ENCODE data around the gene SPSB4. TPM values are rescaled to one million over a fixed set of nuclear protein-coding genes. Genes with fewer than 3 reads are reported as not detected.
A peak's percentile ranks its signal among the peaks of the same experiment; 100 is the strongest.

The SPSB4 gene
- total RNA-seq, 2 donors from 2014 or later, result 0.76 to 3.1 TPM

DNA sequence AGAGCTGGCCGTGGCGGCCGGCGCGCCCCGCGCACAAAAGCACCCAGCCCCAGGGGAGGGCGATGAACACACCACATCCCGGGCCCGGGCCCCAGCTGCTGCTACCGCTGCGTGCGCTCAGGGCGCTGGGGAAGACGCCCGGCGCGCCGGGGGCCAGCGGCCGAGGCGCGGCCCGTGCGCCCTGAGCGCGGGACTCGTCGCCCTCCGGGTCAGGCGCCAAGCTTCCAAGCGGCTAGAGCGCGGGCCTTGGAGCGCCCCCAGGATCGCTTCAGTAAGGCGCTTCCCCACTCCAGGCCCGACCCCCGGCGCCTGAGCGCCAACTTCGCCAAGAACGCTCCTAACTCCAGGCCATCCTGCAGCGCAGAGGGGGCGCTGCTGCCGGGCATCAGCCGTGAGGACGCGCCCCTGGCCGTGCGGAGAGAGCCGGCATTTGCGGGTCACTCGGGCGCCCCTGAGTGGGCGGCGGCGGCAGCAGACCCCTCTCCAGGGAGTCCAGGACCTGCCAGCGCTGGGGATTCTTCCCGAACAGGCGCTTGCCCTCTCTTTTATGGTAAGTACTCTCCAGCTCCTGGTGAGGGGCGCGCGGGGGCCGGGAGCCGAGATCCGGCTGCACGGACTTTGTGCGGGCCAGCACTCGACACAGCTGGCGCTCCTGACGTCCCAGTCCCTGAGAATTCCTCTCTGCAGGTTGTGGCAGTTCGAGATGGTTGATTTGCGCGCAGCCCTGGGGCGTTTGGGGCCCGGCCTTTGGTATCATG is 475 bp downstream of the SPSB4 start:
- intact Hi-C loops (cut with DNase I), result loop anchor here in 1 of 2 donors (10.0 kb wide), 1 partner anchor 53 kb away; no protein-coding TSS in a partner anchor
- DNase-seq (ENCODE audit: low spot score), result no peak

DNA sequence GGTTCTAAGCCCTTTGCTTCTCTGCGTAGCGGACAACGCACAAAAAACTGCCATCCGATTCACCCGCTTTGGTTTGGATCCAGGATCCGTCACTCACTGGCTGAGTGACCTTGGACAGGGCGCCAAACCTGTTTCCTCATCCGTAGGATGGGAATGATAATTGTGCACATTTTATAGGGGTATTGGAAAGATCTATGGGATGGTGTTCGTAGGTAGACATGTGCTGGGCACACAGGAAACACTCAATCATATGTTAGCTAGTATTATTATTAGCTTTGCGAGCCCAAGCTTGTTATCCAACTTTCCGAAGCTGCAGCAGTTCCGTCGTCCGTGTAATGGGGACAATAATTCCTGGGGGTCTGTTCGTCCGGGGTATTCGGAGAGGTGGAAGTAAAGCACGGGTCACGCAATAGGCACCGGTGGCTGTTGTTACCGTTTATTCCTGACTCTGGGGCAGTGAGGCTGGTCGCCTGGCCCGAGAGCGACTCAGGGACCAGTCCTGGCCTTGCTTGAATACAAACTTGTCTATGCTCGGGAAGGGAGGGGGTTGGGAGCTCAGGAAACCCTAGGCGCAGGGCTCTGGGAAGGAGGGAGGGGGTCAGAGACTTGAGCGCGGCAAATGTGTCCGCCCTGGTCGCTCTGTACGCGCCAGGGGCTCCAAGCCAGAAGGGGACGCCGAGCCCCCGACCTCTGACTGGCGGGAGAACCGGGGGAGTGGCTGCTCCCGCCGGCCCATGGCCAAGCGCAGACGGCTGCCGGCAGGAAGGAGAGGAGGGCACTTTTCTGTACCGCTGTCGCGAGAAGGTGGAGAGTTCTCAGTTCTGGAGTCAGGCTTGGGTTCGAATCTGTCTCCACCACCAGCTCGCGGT is 1.3 kb downstream of the SPSB4 start:
- intact Hi-C loops (cut with DNase I), result loop anchor here in 1 of 2 donors (10.0 kb wide), 1 partner anchor 52 kb away; no protein-coding TSS in a partner anchor
- no peak for DNase-seq (ENCODE audit: low spot score)

DNA sequence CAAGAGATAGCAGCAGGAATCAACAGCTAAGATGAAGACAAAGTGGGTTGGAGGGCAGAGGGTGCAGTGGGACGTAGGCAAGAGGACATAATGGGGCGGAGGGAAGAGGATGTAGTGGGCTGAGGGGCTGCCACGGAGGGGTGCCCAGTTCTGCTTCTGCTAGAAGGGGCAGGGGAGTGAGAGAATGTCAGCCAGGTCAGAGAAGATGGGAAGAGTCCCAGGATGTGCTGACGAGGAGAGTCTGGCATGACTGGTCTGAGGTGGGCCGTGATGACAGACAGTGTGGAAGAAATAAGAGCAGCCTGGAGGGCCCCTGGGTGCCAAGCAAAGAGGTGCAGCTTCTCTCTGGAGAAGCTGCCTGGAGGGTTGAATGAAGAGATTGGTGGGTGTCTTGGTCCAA is 4.0 kb downstream of the SPSB4 start:
- no peak for DNase-seq (ENCODE audit: low spot score)
- intact Hi-C loops (cut with DNase I), result loop anchor here in 1 of 2 donors (10.0 kb wide), 1 partner anchor 50 kb away; no protein-coding TSS in a partner anchor

DNA sequence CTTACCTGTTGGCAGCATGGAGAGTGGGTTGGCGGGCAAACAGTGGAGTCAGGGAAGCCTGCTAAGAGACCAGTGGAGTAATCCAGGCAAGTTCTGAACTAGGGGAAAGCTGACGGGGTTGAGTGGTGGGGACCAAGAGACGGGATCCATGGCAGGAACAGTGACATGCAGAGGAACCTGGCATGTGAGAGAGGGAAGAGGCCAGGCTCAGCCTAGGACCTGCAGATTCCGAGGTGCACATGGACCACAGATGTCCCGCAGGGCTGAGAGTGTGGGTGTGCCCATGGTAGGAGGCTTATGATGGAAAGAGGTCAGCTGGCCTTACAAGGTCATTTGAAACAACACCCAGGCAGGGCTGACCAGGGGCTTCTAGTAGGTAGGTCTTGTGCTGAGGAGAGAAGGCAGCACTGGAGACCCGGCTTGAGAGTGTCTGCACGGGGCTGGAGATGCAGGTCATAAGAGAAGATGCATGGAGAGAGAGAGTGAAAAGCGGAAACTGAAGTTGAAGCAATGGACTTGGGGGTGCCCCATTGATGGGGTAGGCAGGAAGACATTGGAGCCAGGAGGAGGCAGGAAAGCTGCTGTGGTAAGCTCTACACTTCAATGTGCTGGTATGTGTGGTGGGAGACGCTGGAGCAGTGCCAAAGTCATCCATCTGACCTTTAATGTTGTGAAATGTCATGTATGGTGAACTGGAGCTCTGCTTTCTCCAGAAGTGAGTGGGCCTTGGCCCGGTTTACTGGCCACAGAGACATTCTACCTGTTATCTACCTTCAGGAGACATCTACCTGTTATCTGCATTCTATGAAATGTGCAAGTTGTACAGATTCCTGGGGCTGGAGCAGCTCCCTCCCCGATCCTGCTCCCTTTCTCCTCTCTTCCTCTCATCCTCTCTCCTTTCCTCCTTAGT is 4.6 kb downstream of the SPSB4 start:
- intact Hi-C loops (cut with DNase I), result loop anchor here in 1 of 2 donors (10.0 kb wide), 1 partner anchor 49 kb away; no protein-coding TSS in a partner anchor
- DNase-seq (ENCODE audit: low spot score), result no peak

DNA sequence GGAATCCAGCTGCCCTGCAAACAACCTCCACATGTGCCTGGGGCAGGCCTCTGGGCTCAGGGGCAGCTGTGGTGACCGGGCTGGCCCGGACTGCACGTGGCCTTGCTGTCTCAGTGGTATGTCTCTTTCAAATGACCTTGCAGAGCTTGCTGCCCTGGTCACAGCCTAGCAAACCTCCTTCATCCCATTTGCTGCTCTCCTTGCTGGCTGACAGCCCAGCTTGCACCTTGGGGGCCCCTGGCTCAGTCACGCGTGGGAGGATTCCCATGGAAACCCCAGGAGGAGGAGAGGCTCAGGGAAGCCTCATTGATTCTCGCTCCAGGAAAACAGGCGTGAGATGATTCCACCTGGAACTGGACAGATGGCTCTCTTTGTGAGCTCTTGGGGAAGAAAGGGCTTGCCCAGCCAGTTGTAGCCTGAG is 5.6 kb downstream of the SPSB4 start:
- intact Hi-C loops (cut with DNase I), result loop anchor here in 1 of 2 donors (10.0 kb wide), 1 partner anchor 48 kb away; no protein-coding TSS in a partner anchor
- no peak for DNase-seq (ENCODE audit: low spot score)

DNA sequence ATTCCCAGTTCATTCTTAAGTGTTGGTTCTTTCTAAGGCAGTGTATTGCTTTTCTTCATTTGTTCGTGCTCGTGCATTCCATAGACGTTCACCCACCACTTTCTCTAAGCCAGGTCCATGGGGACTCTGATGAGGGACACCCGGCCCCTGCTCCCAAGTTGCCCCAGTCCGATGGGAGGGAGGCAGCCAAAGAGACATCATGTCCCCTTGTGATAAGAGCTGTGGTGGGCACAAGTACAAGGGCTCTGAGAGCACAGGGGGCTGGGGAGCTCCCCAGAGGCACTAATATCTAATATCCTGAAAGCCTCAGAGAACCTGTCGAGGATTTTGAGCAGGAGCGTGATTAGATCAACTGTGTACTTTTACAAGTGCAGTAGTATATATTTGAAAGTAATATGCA is 6.3 kb downstream of the SPSB4 start:
- DNase-seq (ENCODE audit: low spot score), result no peak
- intact Hi-C loops (cut with DNase I), result loop anchor here in 1 of 2 donors (10.0 kb wide), 1 partner anchor 47 kb away; no protein-coding TSS in a partner anchor

DNA sequence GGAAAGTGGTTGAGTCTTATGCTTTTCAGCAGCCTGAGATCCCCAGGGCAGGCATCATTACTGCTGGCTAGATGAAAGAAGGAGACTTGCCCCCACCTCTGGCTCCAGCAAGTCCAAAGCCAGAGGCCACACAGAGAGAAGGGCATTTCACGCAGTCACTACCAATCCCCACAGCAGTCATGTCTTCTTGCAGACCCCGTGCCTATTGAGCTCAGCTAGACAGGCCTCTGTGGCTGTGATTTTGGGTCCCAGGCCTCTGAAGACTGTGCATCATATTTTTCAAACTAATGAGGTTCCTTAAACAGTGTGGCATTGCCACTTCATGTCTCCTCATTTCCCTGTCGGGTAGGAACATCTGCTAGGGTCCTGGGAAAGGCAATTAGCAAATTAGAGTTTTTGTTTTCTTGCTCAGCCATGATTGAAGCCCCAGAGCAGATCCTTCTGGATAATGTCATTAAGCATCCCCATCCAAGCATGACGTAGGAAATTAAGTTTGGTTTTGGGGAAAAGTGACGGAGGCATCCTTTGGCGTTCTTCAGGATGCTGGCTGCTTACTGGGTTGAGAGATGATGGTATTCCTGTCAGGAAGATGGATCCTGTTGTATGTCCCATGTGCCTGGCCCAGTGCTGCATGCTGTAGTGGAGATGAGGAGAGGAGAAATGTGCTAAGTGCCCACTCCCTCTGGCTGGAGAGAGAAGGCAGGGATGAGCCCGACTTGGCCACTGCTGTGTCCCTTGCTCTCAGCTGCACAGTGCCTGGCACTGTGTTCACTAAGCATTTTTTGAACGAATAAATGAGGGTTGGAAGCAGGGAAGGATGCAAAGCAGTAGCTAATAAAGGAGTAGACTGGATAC is 7.0 kb downstream of the SPSB4 start:
- no peak for DNase-seq (ENCODE audit: low spot score)
- intact Hi-C loops (cut with DNase I), result loop anchor here in 1 of 2 donors (10.0 kb wide), 1 partner anchor 47 kb away; no protein-coding TSS in a partner anchor

DNA sequence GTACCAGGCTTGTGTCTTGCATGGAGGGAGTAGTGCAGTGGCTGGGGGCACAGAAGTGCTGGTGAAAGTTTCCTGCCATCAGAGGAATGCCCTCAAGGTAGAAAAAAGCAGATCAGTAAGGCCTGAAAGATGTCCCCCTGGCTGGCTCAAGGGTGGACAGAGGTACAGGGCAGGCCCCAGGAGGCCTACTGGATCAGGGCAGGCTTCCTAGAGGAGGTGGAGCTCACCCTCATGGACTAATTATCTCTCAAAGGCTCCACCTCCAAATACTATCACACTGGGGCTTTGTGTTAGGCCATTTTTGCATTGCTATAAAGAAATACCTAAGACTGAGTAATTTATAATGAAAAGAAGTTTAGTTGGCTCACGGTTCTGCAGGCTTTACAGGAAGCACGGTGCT is 7.8 kb downstream of the SPSB4 start:
- intact Hi-C loops (cut with DNase I), result loop anchor here in 1 of 2 donors (10.0 kb wide), 1 partner anchor 46 kb away; no protein-coding TSS in a partner anchor
- no peak for DNase-seq (ENCODE audit: low spot score)

DNA sequence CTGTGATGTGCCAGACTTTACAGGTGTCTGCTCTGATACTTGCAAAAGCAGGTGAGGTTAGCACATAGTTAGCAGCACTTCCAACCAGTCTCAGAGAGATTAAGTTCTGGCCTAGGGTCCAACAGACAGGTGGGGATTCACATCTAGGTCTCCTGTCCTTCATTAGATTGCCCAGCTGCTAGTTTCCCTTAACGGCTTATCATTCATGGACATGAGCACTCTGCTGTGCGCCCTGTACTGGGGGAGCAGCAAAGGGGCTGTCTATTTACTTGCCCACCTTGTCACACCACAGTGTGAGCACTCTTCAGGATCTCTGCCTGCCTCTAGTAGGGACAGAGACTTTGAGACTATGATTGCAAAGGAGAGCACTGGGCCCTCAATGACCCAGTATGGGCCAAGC is 8.7 kb downstream of the SPSB4 start:
- intact Hi-C loops (cut with DNase I), result loop anchor here in 1 of 2 donors (10.0 kb wide), 1 partner anchor 45 kb away; no protein-coding TSS in a partner anchor
- no peak for DNase-seq (ENCODE audit: low spot score)

DNA sequence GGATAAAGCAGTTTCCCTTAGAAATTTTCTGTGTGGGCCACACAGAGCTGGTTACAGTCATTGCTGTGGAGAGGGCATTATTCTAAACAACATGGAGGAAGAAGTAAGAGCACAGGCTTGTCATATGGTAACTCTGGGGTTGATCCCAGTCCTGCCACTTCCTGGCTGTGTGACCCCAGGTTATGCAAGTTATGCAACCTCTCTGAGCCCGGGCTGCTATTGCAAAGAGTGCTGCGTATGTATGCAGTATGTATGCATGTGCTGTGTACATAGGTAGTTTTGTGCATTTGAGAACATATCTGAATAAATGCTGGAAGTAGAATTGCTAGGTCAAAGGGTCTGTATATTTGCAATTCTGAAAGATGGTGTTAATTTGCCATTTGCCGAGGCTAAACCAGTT is 9.2 kb downstream of the SPSB4 start:
- intact Hi-C loops (cut with DNase I), result no loop called here
- DNase-seq (ENCODE audit: low spot score), result no peak

DNA sequence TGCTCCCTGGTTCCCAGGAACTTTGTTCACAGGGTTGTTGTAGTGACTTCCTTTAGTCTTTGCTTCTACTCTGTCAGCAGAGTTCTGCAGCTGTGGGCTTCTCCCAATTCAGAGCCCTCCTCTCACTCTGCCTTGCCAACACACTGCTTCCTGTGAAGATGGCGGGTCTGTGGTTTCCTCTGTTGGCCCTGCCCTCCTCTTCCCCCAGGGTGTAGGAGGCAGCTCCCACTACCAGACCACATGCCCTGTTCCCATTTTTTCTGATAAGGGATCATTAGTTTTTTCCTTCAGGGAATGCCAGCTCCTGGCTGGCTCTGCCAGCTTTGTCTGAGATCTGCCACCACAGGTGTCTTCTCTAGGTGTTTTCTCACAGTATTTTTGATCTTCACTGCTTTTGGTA is 12.7 kb downstream of the SPSB4 start:
- DNase-seq (ENCODE audit: low spot score), result no peak
- intact Hi-C loops (cut with DNase I), result no loop called here

DNA sequence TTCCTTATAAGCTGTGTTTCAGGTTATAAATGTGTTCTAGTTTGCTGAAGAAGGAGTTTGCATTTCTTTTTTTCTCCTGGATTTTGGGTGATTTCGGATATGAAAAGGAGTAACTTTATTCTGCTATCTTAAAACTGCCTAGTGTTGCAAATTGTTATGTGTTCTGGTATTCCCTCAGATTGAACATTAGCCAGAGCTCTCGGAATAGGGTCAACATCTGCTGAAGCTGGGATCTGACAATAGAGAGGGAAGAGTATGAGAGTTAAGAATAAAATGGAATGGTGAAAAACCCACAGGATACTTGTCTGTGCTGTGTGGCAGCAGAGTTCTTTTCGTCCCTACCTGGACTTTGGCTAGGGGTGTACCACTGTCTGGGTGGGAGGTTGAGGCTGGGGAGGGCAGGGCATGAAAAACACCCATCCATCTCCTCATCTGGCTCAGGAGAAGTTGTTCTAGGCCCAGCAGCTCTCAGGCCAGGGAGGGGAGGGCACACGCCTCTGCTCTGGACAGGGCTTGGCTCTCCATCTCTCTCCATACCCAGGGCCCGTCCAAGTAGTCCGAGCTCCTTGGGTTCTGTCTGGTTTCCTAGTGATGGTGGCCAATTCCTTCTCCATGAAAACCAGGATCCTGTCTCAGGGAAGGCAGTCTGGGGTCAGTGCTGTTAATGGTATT is 13.2 kb downstream of the SPSB4 start:
- DNase-seq (ENCODE audit: low spot score), result no peak
- intact Hi-C loops (cut with DNase I), result no loop called here

DNA sequence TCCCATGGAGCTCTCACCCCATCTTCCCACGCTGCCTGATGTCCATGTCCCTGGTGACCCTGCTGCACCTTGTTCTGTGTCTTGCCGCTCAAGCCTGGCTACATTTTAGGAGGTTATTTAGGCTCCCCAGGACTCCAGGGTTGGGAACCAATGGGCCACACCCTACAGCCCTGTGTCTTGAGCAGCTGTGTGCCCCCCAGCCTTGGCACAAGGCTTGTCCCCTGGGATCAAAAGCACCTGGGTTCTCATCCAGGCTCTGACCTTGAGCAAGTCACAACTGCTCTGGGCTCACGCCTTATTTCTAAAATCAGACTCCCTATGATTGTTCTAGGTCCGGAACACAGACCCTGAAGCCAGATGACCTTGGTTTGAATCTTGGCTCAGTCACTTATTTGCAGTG is 14.1 kb downstream of the SPSB4 start:
- DNase-seq (ENCODE audit: low spot score), result no peak
- intact Hi-C loops (cut with DNase I), result no loop called here

DNA sequence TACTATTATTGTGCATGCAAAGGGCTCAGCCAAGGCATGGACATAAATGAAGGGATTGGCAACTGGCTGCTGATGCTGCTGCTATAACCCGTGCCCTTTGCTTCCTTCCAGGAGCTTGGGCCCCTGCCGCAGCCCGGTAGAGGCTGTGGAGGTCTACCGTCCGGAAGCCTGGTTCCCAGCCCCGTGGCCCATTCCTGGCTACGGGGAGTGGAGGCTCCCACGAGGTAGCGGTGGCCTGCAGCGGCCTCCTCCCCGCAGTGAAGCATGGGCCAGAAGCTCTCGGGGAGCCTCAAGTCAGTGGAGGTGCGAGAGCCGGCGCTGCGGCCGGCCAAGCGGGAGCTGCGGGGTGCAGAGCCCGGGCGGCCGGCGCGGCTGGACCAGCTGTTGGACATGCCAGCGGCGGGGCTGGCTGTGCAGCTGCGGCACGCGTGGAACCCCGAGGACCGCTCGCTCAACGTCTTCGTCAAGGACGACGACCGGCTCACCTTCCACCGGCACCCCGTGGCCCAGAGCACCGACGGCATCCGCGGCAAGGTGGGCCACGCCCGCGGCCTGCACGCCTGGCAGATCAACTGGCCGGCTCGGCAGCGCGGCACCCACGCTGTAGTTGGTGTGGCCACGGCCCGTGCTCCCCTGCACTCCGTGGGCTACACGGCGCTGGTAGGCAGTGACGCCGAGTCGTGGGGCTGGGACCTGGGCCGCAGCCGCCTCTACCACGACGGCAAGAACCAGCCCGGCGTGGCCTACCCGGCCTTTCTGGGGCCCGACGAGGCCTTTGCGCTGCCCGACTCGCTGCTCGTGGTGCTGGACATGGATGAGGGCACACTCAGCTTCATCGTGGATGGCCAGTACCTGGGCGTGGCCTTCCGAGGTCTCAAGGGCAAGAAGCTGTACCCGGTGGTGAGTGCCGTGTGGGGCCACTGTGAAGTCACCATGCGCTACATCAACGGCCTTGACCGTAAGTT is 15.0 kb downstream of the SPSB4 start:
- DNase-seq (ENCODE audit: low spot score), result no peak
- intact Hi-C loops (cut with DNase I), result no loop called here

DNA sequence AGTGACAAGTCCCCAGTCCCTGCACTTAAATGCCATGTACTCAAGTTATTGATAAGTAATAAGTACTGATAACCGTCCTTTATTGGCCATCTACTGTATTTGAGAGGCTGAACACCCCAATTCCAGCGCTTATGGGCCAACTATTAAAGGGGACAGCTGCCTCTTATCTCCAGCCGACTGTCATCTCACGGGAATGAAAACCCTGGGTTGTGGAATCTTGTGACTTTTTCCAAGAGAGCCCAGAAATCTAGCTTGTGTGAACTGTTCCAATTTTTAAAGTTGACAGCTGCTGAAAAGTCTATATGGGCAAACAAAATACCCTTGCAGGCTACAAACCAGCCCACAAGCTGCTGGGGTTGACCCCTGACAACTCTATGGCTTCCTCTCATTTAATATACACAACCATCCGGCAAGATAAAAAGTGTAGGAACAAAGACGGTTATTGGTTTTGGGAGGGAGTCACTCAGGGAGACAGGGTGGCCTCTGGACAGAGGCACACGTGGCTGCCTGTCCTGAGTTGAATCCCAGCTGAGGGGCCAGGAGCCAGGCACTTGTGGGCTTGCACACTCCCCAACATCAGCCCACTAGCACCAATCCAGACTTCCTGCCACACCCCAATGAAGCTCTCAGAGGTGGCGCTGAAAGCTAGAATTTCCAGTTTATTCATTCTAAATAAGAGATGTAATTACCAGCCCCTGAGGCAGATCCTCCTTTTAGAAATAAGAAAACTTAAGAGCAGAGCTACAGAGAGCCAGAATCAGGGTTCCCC is 16.2 kb downstream of the SPSB4 start:
- DNase-seq (ENCODE audit: low spot score), result no peak
- intact Hi-C loops (cut with DNase I), result no loop called here

DNA sequence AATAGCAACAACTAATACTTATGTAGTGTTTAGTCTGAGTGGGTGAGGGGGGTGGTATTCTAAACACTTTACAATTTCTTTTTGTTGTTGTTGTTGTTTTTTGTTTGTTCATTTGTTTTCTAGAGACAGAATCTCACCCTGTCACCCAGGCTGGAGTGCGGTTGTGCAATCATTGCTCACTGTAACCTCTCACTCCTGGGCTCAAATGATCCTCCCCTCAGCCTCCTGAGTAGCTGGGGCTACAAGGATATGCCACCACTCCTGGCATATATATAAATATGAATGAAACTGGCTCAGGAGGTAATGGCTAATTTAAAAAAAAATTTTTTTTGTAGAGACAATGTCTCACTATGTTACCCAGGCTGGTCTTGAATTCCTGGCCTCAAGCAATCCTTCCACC is 19.1 kb downstream of the SPSB4 start:
- intact Hi-C loops (cut with DNase I), result no loop called here
- peak; percentile 25 for DNase-seq (ENCODE audit: low spot score)

Data from posterior vena cava (tissue), 2 donors.